Prostate gland (tissue), 2 donors: ENCODE results near the gene BGLAP. TPM values are rescaled to one million over a fixed set of nuclear protein-coding genes. Genes with fewer than 3 reads are reported as not detected.
"Not testable (repeated sequence)": the region's sequence is repeated elsewhere in the genome, so short reads cannot be mapped to it uniquely, and the experiment has no call there.

Experiments used
- DNase-seq: peaks from one replicate; pipeline ENCODE4 v3.0.0-alpha.2; 2019; ENCODE audit warnings: low spot score
- H3K27ac ChIP-seq, 2 donors: fragments of 200-600 bp; sonication (generic); 2 replicates each; pipeline ENCODE4 v1.5.1; 2017 to 2019
- H3K27me3 ChIP-seq: fragments of 200-600 bp; sonication (generic); replicated peaks from 2 replicates; pipeline ENCODE4 v1.5.1; 2019; ENCODE audit not compliant: insufficient read depth
- H3K36me3 ChIP-seq, 2 donors: fragments of 200-600 bp; sonication (generic); 1 replicate in 1 of 2; 2 replicates in 1 of 2; pipeline versions ENCODE4 v1.5.1 to v1.8.1; 2017 to 2019
- H3K4me1 ChIP-seq: fragments of 200-600 bp; sonication (generic); replicated peaks from 2 replicates; pipeline ENCODE4 v1.5.1; 2019
- H3K4me3 ChIP-seq, 2 donors: fragments of 200-600 bp; sonication (generic); 2 replicates each; pipeline ENCODE4 v1.5.1; 2017 to 2019
- H3K9me3 ChIP-seq: fragments of 200-600 bp; sonication (generic); 2 replicates; pipeline ENCODE4 v1.5.1; 2017
- POLR2A ChIP-seq: fragments of 450-650 bp; IDR thresholded peaks from one replicate; pipeline ENCODE4 v1.6.1; 2016; ENCODE audit warnings: antibody characterized with exemption, mild to moderate bottlenecking
- POLR2AphosphoS5 ChIP-seq: sonication (generic); formaldehyde crosslinking; IDR thresholded peaks from one replicate; pipeline ENCODE4 v1.6.1; 2017; ENCODE audit warnings: antibody characterized with exemption
- WGBS: methylation state at CpG from one replicate; pipeline ENCODE4 v1.1.5; 2018; 5-methylcytosine and 5-hydroxymethylcytosine counted together
- intact Hi-C: fragments of 100-400 bp; cut with DNase I; formaldehyde crosslinking; loops from one replicate; pipeline ENCODE4 v1.14.2; 2022
- total RNA-seq, 2 donors: library from RNA; depleted of rRNA; stranded (reverse); fragments of >200 nt; gene quantifications; one replicate each; pipeline ENCODE4 v1.1.0, GENCODE V29; 2016
- TF ChIP-seq, protein P1 (sequence below), 4 experiments: fragments of 200-600 bp in 2 of 4; fragments of 450-650 bp in 2 of 4; sonication (generic) in 2 of 4; IDR thresholded peaks; 1 replicate in 3 of 4; 2 replicates in 1 of 4; pipeline ENCODE4 v1.5.1; 2016 to 2019; ENCODE audit warnings: antibody characterized with exemption in 4 of 4, mild to moderate bottlenecking in 2 of 4, moderate library complexity in 2 of 4

BGLAP gene
- total RNA-seq, 2 donors from 2014 or later = 1.8 to 5.7 TPM

GRCh38 chr1:156211243-156211642, 30.7 kb upstream of the BGLAP start:
- no peak for DNase-seq
- 91% methylated on average over 3 of the region's 3 CpGs for WGBS
- intact Hi-C loops = loop anchor here (5.0 kb wide), 2 partner anchors 64 to 114 kb away; no protein-coding TSS in a partner anchor
- Histone ChIP-seq H3K4me3 (no peak overlapping the region), H3K27me3 (no peaks in the 10 kb centered on the region), H3K27ac (no peak overlapping the region), H3K4me1 (peaks cover 10% of the 10 kb centered on the region), H3K9me3 (no peaks in the 10 kb centered on the region), H3K36me3 (no peaks in the 10 kb centered on the region)
- no peak for TF ChIP-seq POLR2A

DNA sequence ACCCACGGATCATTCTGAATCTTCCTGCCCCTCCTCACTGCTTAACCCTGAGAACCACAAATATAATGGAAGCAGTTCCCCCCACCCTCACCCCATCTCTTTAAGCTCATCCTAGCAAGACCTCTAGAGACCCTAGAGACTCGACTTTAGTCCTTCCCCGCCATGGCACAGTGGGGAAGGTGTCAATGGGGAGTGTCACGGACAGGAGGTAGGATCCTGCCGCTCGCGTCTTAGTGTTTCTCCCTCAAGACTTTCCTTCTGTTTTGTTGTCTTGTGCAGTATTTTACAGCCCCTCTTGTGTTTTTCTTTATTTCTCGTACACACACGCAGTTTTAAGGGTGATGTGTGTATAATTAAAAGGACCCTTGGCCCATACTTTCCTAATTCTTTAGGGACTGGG, 29.9 kb upstream of the BGLAP start:
- Histone ChIP-seq H3K27ac (peak overlapping the region; percentile 93), H3K4me3 (no peak overlapping the region), H3K9me3 (no peaks in the 10 kb centered on the region), H3K27me3 (no peaks in the 10 kb centered on the region), H3K36me3 (no peaks in the 10 kb centered on the region), H3K4me1 (peaks cover 10% of the 10 kb centered on the region)
- intact Hi-C loops = loop anchor here (2.0 to 5.0 kb wide), 3 partner anchors 19 to 115 kb away; no protein-coding TSS in a partner anchor
- DNase-seq = no peak
- TF ChIP-seq, protein P1, sequence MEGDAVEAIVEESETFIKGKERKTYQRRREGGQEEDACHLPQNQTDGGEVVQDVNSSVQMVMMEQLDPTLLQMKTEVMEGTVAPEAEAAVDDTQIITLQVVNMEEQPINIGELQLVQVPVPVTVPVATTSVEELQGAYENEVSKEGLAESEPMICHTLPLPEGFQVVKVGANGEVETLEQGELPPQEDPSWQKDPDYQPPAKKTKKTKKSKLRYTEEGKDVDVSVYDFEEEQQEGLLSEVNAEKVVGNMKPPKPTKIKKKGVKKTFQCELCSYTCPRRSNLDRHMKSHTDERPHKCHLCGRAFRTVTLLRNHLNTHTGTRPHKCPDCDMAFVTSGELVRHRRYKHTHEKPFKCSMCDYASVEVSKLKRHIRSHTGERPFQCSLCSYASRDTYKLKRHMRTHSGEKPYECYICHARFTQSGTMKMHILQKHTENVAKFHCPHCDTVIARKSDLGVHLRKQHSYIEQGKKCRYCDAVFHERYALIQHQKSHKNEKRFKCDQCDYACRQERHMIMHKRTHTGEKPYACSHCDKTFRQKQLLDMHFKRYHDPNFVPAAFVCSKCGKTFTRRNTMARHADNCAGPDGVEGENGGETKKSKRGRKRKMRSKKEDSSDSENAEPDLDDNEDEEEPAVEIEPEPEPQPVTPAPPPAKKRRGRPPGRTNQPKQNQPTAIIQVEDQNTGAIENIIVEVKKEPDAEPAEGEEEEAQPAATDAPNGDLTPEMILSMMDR (IDR thresholded peaks at IDR 0.05) = no peak
- TF ChIP-seq POLR2AphosphoS5 (no peak), POLR2A (no peak)
- WGBS = 83% methylated on average over 9 of the region's 9 CpGs

DNA sequence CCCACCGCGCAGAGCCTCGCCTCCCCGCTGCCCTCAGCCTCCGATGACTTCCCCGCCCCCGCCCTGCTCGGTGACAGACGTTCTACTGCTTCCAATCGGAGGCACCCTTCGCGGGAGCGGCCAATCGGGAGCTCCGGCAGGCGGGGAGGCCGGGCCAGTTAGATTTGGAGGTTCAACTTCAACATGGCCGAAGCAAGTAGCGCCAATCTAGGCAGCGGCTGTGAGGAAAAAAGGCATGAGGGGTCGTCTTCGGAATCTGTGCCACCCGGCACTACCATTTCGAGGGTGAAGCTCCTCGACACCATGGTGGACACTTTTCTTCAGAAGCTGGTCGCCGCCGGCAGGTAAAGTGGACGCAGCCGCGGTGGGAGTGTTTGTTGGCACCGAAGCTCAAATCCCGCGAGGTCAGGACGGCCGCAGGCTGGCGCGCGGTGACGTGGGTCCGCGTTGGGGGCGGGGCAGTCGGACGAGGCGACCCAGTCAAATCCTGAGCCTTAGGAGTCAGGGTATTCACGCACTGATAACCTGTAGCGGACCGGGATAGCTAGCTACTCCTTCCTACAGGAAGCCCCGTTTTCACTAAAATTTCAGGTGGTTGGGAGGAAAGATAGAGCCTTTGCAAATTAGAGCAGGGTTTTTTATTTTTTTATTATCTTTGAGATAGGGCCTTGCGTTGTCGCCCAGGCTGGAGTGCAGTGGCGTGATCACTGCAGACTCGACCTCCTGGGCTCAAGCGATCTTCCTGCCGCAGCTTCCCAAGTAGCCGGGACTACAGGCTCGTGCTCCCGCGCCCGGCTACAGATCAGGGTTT, 28.9 kb upstream of the BGLAP start, which contains the start of gene PMF1:
Gene PMF1, plus strand, starts transcription at position 175 of the 811 bp plus-strand sequence. Its CDS starts 9 bp downstream, at position 184.
- under 1% methylated on average over 61 of the region's 61 CpGs for WGBS
- DNase-seq = peak; percentile 98
- H3K27ac ChIP-seq = peak within 1 kb of the TSS; percentile 93
- H3K9me3 ChIP-seq = no peaks in the 10 kb centered on the region
- no peaks in the 10 kb centered on the region for H3K27me3 ChIP-seq
- intact Hi-C loops = loop anchor here (2.0 to 5.0 kb wide), 3 partner anchors 20 to 116 kb away; no protein-coding TSS in a partner anchor
- no peaks in the 10 kb centered on the region for H3K36me3 ChIP-seq
- H3K4me3 ChIP-seq = peak within 1 kb of the TSS; percentile 49 to 56
- TF ChIP-seq POLR2AphosphoS5 = peak; percentile 93
- TF ChIP-seq, protein P1 (IDR thresholded peaks at IDR 0.05) = peak in 1 of 4 experiments; percentile 18
- TF ChIP-seq POLR2A = peak; percentile 47
- peaks cover 13% of the 10 kb centered on the region for H3K4me1 ChIP-seq

- no peaks in the 10 kb centered on the region for H3K36me3 ChIP-seq
- no peaks in the 10 kb centered on the region for H3K27me3 ChIP-seq
- no peaks in the 10 kb centered on the region for H3K9me3 ChIP-seq
- intact Hi-C loops = loop anchor here (2.0 to 5.0 kb wide), 3 partner anchors 21 to 116 kb away; no protein-coding TSS in a partner anchor
- no peak for DNase-seq
- H3K27ac ChIP-seq = peak overlapping the region; percentile 93
- no peak for TF ChIP-seq POLR2A
- TF ChIP-seq POLR2AphosphoS5 = no peak
- TF ChIP-seq, protein P1 (IDR thresholded peaks at IDR 0.05) = no peak
- 7% methylated on average over 11 of the region's 11 CpGs for WGBS
- peaks cover 13% of the 10 kb centered on the region for H3K4me1 ChIP-seq
- peak overlapping the region; percentile 49 to 56 for H3K4me3 ChIP-seq
Observed at GRCh38 chr1:156213644-156213966, 28.4 kb upstream of the BGLAP start.

- TF ChIP-seq, protein P1 (IDR thresholded peaks at IDR 0.05) = no peak
- no peak for TF ChIP-seq POLR2AphosphoS5
- no peak for TF ChIP-seq POLR2A
- Histone ChIP-seq H3K4me1 (peaks cover 13% of the 10 kb centered on the region), H3K27ac (peak overlapping the region; percentile 93), H3K4me3 (peak overlapping the region; percentile 49 to 56), H3K9me3 (no peaks in the 10 kb centered on the region), H3K36me3 (no peaks in the 10 kb centered on the region), H3K27me3 (no peaks in the 10 kb centered on the region)
- intact Hi-C loops = loop anchor here (5.0 kb wide), 2 partner anchors 67 to 117 kb away; no protein-coding TSS in a partner anchor
- 81% methylated on average over 16 of the region's 16 CpGs for WGBS
- no peak for DNase-seq
Observed at GRCh38 chr1:156214024-156214748, 27.8 kb upstream of the BGLAP start.

DNA sequence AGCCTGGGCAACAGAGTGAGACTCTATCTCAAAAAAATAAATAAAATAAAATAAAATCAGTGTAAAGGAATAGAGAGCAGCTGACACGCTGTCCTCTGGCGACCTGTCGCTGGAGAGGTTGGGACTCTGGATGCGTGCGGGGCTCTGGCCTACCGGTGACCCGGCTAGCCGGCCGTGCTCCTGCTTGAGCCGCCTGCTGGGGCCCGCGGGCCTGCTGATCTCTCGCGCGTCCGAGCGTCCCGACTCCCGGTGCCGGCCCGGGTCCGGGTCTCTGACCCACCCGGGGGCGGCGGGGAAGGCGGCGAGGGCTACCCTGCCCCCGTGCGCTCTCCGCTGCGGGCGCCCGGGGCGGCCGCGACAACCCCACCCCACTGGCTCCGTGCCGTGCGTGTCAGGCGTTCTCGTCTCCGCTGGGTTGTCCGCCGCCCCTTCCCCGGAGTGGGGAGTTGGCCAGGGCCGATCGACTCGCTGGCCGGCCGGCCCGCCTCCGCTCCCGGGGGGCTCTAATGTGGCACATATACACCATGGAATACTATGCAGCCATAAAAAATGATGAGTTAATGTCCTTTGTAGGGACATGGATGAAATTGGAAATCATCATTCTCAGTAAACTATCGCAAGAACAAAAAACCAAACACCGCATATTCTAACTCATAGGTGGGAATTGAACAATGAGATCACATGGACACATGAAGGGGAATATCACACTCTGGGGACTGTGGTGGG, 25.5 kb upstream of the BGLAP start:
- intact Hi-C loops, H3K27me3 ChIP-seq: not testable (repeated sequence)
- 94% methylated on average over 55 of the region's 55 CpGs for WGBS

More for the DNA sequence above, 25.5 kb upstream of the BGLAP start:
- H3K4me1 ChIP-seq = peaks cover 13% of the 10 kb centered on the region
- not testable (repeated sequence) for H3K27ac ChIP-seq, H3K36me3 ChIP-seq, H3K9me3 ChIP-seq, H3K4me3 ChIP-seq, DNase-seq
